HepG2 (cell line): Measurements from ENCODE around the gene SDF2. TPM values are rescaled to one million over a fixed set of nuclear protein-coding genes. Genes with fewer than 3 reads are reported as not detected.
A peak's percentile ranks its signal among the peaks of the same experiment; 100 is the strongest.

ENCODE experiments used
- ARHGAP35 ChIP-seq: sonication (generic); formaldehyde crosslinking; IDR thresholded peaks from 2 replicates; pipeline ENCODE4 v1.9.0; 2022; ENCODE audit warnings: mild to moderate bottlenecking, inconsistent platforms, moderate library complexity, missing genetic modification reagents, borderline replicate concordance
- DMAP1 ChIP-seq: IDR thresholded peaks from 2 replicates; pipeline ENCODE4 v1.6.1; 2016
- FUBP1 ChIP-seq: sonication (generic); formaldehyde crosslinking; IDR thresholded peaks from 2 replicates; pipeline ENCODE4 v1.5.1; 2020; ENCODE audit warnings: missing genetic modification reagents, mild to moderate bottlenecking, borderline replicate concordance
- HINFP ChIP-seq: sonication (generic); formaldehyde crosslinking; IDR thresholded peaks from 2 replicates; pipeline ENCODE4 v1.4.0; 2020; ENCODE audit warnings: low read depth, mild to moderate bottlenecking, missing genetic modification reagents
- HNRNPH1 ChIP-seq: fragments of 200-400 bp; formaldehyde crosslinking; optimal IDR thresholded peaks from 2 replicates; pipeline ENCODE3; 2017; ENCODE audit warnings: mild to moderate bottlenecking, low read depth, low read length
- IRF9 ChIP-seq: sonication (generic); formaldehyde crosslinking; IDR thresholded peaks from 2 replicates; pipeline ENCODE4 v1.8.0; 2022; ENCODE audit warnings: missing genetic modification reagents, mild to moderate bottlenecking, borderline replicate concordance
- KDM2A ChIP-seq: sonication (generic); formaldehyde crosslinking; IDR thresholded peaks from 2 replicates; pipeline ENCODE4 v1.4.0; 2020; ENCODE audit warnings: low read depth, missing genetic modification reagents, borderline replicate concordance
- KDM4B ChIP-seq: sonication (generic); formaldehyde crosslinking; IDR thresholded peaks from 2 replicates; pipeline ENCODE4 v1.4.0; 2020; ENCODE audit warnings: missing genetic modification reagents
- MIER3 ChIP-seq: IDR thresholded peaks from 2 replicates; pipeline ENCODE4 v1.6.1; 2016; ENCODE audit warnings: missing compliant biosample characterization, borderline replicate concordance
- PTBP1 ChIP-seq: fragments of 200-400 bp; formaldehyde crosslinking; IDR thresholded peaks from 2 replicates; pipeline ENCODE4 v1.6.1; 2018; ENCODE audit warnings: low read length, low read depth; ENCODE audit not compliant: poor library complexity, severe bottlenecking
- RFXAP ChIP-seq: sonication (generic); formaldehyde crosslinking; IDR thresholded peaks from 2 replicates; pipeline ENCODE4 v1.4.0; 2020; ENCODE audit warnings: missing genetic modification reagents, borderline replicate concordance
- SMC3 ChIP-seq: IDR thresholded peaks from 2 replicates; pipeline ENCODE4 v1.6.1; 2011; ENCODE audit warnings: low read length, improper control_type of control experiment
- THYN1 ChIP-seq: sonication (generic); formaldehyde crosslinking; IDR thresholded peaks from 2 replicates; pipeline ENCODE4 v1.8.1; 2023; ENCODE audit warnings: low read depth, mild to moderate bottlenecking, moderate library complexity, missing genetic modification reagents, borderline replicate concordance
- ZFP37 ChIP-seq: sonication (generic); formaldehyde crosslinking; IDR thresholded peaks from 2 replicates; pipeline ENCODE4 v1.4.0; 2020; ENCODE audit warnings: missing genetic modification reagents, borderline replicate concordance
- ZNF274 ChIP-seq: sonication (generic); formaldehyde crosslinking; IDR thresholded peaks from 2 replicates; pipeline ENCODE4 v1.5.1; 2020; ENCODE audit warnings: mild to moderate bottlenecking, missing genetic modification reagents
- ZNF460 ChIP-seq: sonication (generic); formaldehyde crosslinking; IDR thresholded peaks from 2 replicates; pipeline ENCODE4 v1.5.1; 2020; ENCODE audit warnings: missing genetic modification reagents, mild to moderate bottlenecking, borderline replicate concordance
- ZNF513 ChIP-seq: sonication (generic); formaldehyde crosslinking; conservative IDR thresholded peaks from 2 replicates; pipeline ENCODE4 v1.5.0; 2020; ENCODE audit warnings: missing genetic modification reagents
- ZNF574 ChIP-seq: sonication (generic); formaldehyde crosslinking; IDR thresholded peaks from 2 replicates; pipeline ENCODE4 v1.4.0; 2020; ENCODE audit warnings: missing genetic modification reagents
- ZNF589 ChIP-seq: sonication (generic); formaldehyde crosslinking; conservative IDR thresholded peaks from 2 replicates; pipeline ENCODE4 v1.8.0; 2022; ENCODE audit warnings: mild to moderate bottlenecking, moderate library complexity, missing genetic modification reagents
- polyA plus RNA-seq, 8 experiments: library from polyadenylated mRNA; depleted of rRNA in 3 of 8; stranded (reverse) in 7 of 8; unstranded in 1 of 8; fragments of >200 nt; fragmentation: Illumina TruSeq in 4 of 8; extraction: Trizol in 4 of 8; gene quantifications; 2 replicates each; pipeline versions ENCODE4 v1.2.1 to v1.2.3, GENCODE V29; 2011 to 2016; ENCODE audit warnings: low read depth in 4 of 8, missing spikeins in 1 of 8, mixed read lengths in 1 of 8; ENCODE audit not compliant: insufficient read depth in 1 of 8
- total RNA-seq, 5 experiments: library from RNA; depleted of rRNA; stranded (reverse); fragments of >200 nt; fragmentation: Illumina TruSeq; extraction: Trizol; gene quantifications; 2 replicates each; pipeline ENCODE4 v1.2.3, GENCODE V29; 2016; ENCODE audit warnings: low read depth in 1 of 5

SDF2 gene
- total and polyA plus RNA-seq, 2 of the 13 experiments (the other 11 are each of a cell fraction or from before 2014, with no cell fraction given), result 58.2 to 58.4 TPM

GRCh38 chr17:28661635-28662526, at the start of gene SDF2, which contains the start of gene SUPT6H (continued):
- TF ChIP-seq FUBP1 (CRISPR knock-in tag) (no peak), RFXAP (no peak), MIER3 (no peak), THYN1 (no peak), DMAP1 (peak; percentile 85), ZNF274 (CRISPR knock-in tag) (0 out of 2 replicates have a peak, but pooled peaks have one; percentile 35), PTBP1 (peak; percentile 62), ZNF460 (no peak), ZNF574 (peak; percentile 93), ARHGAP35 (CRISPR knock-in tag) (no peak; the same call in 1 of the 2 replicates), ZNF513 (CRISPR knock-in tag) (no peak), HINFP (CRISPR knock-in tag) (peak; percentile 79; the same call in 1 of the 2 replicates), SMC3 (no peak), ZNF589 (CRISPR knock-in tag) (peak; percentile 64; the same call in 1 of the 2 replicates), HNRNPH1 (no peak), ZFP37 (CRISPR knock-in tag) (no peak; the same call in 1 of the 2 replicates), KDM4B (CRISPR knock-in tag) (peak; percentile 44; the same call in 1 of the 2 replicates), IRF9 (0 out of 2 replicates have a peak, but pooled peaks have one; percentile 76), KDM2A (CRISPR knock-in tag) (peak; percentile 71; the same call in 1 of the 2 replicates)
